Measurements from ENCODE around the gene ATP7B. TPM values are rescaled to one million over a fixed set of nuclear protein-coding genes. Genes with fewer than 3 reads are reported as not detected.
"Not testable (repeated sequence)": the region's sequence is repeated elsewhere in the genome, so short reads cannot be mapped to it uniquely, and the experiment has no call there.

The ATP7B gene
- total RNA-seq, 6 experiments from 2014 or later, result 0.81 to 4.8 (median 1.1) TPM

- DNase-seq, result no peak
- no peaks in the 10 kb centered on the region for H3K4me1 Mint-ChIP-seq (ENCODE audit: low read depth)
- H3K4me3 Mint-ChIP-seq, result no peak overlapping the region
- H3K9me3 Mint-ChIP-seq, result no peaks in the 10 kb centered on the region
- H3K36me3 Mint-ChIP-seq (ENCODE audit: low read depth), result no peaks in the 10 kb centered on the region
- no peak overlapping the region for H3K27ac Mint-ChIP-seq
- TF ChIP-seq CTCF (IDR thresholded peaks at IDR 0.05), result no peak
- peaks cover 44% of the 10 kb centered on the region for H3K27me3 Mint-ChIP-seq (ENCODE audit: insufficient read depth)
Observed at GRCh38 chr13:51910508-51910907, 100.7 kb downstream of the ATP7B start.

GRCh38 chr13:51909265-51909664 lies 102.0 kb downstream of the ATP7B start:
- H3K27me3 Mint-ChIP-seq (ENCODE audit: insufficient read depth), result peaks cover 48% of the 10 kb centered on the region
- not testable (repeated sequence) for H3K36me3 Mint-ChIP-seq (ENCODE audit: low read depth); H3K9me3 Mint-ChIP-seq; H3K27ac Mint-ChIP-seq; H3K4me3 Mint-ChIP-seq; DNase-seq; H3K4me1 Mint-ChIP-seq (ENCODE audit: low read depth)

- no peaks in the 10 kb centered on the region for H3K4me1 Mint-ChIP-seq (ENCODE audit: low read depth)
- H3K9me3 Mint-ChIP-seq, result no peaks in the 10 kb centered on the region
- peaks cover 44% of the 10 kb centered on the region for H3K27me3 Mint-ChIP-seq (ENCODE audit: insufficient read depth)
- no peaks in the 10 kb centered on the region for H3K36me3 Mint-ChIP-seq (ENCODE audit: low read depth)
- H3K4me3 Mint-ChIP-seq, result no peak overlapping the region
- TF ChIP-seq CTCF (IDR thresholded peaks at IDR 0.05), result no peak
- no peak for DNase-seq
- no peak overlapping the region for H3K27ac Mint-ChIP-seq
Observed at GRCh38 chr13:51907040-51907732, 104.1 kb downstream of the ATP7B start.

- H3K27ac Mint-ChIP-seq, result no peak overlapping the region
Observed at GRCh38 chr13:51906581-51906980, 104.7 kb downstream of the ATP7B start.

GRCh38 chr13:51905787-51906186 lies 105.5 kb downstream of the ATP7B start:
- TF ChIP-seq CTCF (IDR thresholded peaks at IDR 0.05), result no peak
- H3K27ac Mint-ChIP-seq, result no peak overlapping the region
- no peak overlapping the region for H3K4me3 Mint-ChIP-seq
- H3K36me3 Mint-ChIP-seq (ENCODE audit: low read depth), result no peaks in the 10 kb centered on the region
- no peaks in the 10 kb centered on the region for H3K9me3 Mint-ChIP-seq
- no peak for DNase-seq
- H3K27me3 Mint-ChIP-seq (ENCODE audit: insufficient read depth), result peaks cover 40% of the 10 kb centered on the region
- no peaks in the 10 kb centered on the region for H3K4me1 Mint-ChIP-seq (ENCODE audit: low read depth)

More at GRCh38 chr13:51906581-51906980, 104.7 kb downstream of the ATP7B start:
- TF ChIP-seq CTCF (IDR thresholded peaks at IDR 0.05), result no peak
- Mint-ChIP-seq H3K9me3 (no peaks in the 10 kb centered on the region), H3K4me3 (no peak overlapping the region), H3K27me3 (ENCODE audit: insufficient read depth) (peaks cover 43% of the 10 kb centered on the region), H3K36me3 (ENCODE audit: low read depth) (no peaks in the 10 kb centered on the region), H3K4me1 (ENCODE audit: low read depth) (no peaks in the 10 kb centered on the region)
- no peak for DNase-seq

GRCh38 chr13:51902776-51903175 lies 108.5 kb downstream of the ATP7B start:
- H3K4me3 Mint-ChIP-seq, result no peak overlapping the region
- peaks cover 28% of the 10 kb centered on the region for H3K27me3 Mint-ChIP-seq (ENCODE audit: insufficient read depth)
- TF ChIP-seq CTCF (IDR thresholded peaks at IDR 0.05), result no peak
- no peaks in the 10 kb centered on the region for H3K4me1 Mint-ChIP-seq (ENCODE audit: low read depth)
- H3K36me3 Mint-ChIP-seq (ENCODE audit: low read depth), result no peaks in the 10 kb centered on the region
- H3K9me3 Mint-ChIP-seq, result no peaks in the 10 kb centered on the region
- H3K27ac Mint-ChIP-seq, result no peak overlapping the region
- DNase-seq, result no peak

All from HFFc6 (cell line).